Spleen (tissue), 11 donors: Measurements from ENCODE around the gene OR13C3. TPM values are rescaled to one million over a fixed set of nuclear protein-coding genes. Genes with fewer than 3 reads are reported as not detected.

ENCODE experiments used
- DNase-seq: peaks from one replicate; pipeline ENCODE4 v3.0.0-alpha.2; 2020
- H3K27ac ChIP-seq, 8 donors: fragments of 200-600 bp; sonication (generic) in 7 of 8; 1 replicate in 4 of 8; 2 replicates in 4 of 8; pipeline versions ENCODE4 v1.5.0 to v1.8.0; 2016 to 2021; ENCODE audit warnings: inconsistent platforms in 4 of 8, mild to moderate bottlenecking in 4 of 8, moderate library complexity in 1 of 8
- H3K27me3 ChIP-seq, 7 donors: fragments of 200-600 bp; sonication (generic) in 6 of 7; replicated peaks in 1 of 7; 1 replicate in 4 of 7; 2 replicates in 3 of 7; pipeline versions ENCODE4 v1.5.0 to v1.8.0; 2016 to 2021; ENCODE audit warnings: inconsistent platforms in 3 of 7, mild to moderate bottlenecking in 1 of 7
- H3K36me3 ChIP-seq, 6 donors: fragments of 200-600 bp; sonication (generic) in 5 of 6; 1 replicate in 4 of 6; 2 replicates in 2 of 6; pipeline versions ENCODE4 v1.5.0 to v1.8.0; 2016 to 2021; ENCODE audit warnings: inconsistent platforms in 2 of 6
- H3K4me1 ChIP-seq, 6 donors: fragments of 200-600 bp; sonication (generic) in 5 of 6; 1 replicate in 3 of 6; 2 replicates in 3 of 6; pipeline versions ENCODE4 v1.5.0 to v1.8.0; 2016 to 2021; ENCODE audit warnings: inconsistent platforms in 3 of 6
- H3K4me3 ChIP-seq, 8 donors: fragments of 200-600 bp; sonication (generic) in 7 of 8; 1 replicate in 4 of 8; 2 replicates in 4 of 8; pipeline versions ENCODE4 v1.5.0 to v1.8.0; 2016 to 2021; ENCODE audit warnings: inconsistent platforms in 4 of 8, mild to moderate bottlenecking in 4 of 8, moderate library complexity in 2 of 8
- H3K9me3 ChIP-seq, 8 donors: fragments of 200-600 bp; sonication (generic) in 7 of 8; 1 replicate in 4 of 8; 2 replicates in 4 of 8; pipeline versions ENCODE4 v1.5.0 to v1.8.0; 2016 to 2021; ENCODE audit warnings: inconsistent platforms in 4 of 8
- CTCF ChIP-seq, 11 experiments: fragments of 200-600 bp in 7 of 11; fragments of 450-650 bp in 4 of 11; sonication (generic) in 4 of 11; IDR thresholded peaks in 8 of 11; conservative IDR thresholded peaks in 3 of 11; 1 replicate in 7 of 11; 2 replicates in 4 of 11; pipeline versions ENCODE4 v1.4.0 to v1.8.0; 2016 to 2021; ENCODE audit warnings: antibody characterized with exemption in 11 of 11, inconsistent platforms in 4 of 11, mild to moderate bottlenecking in 1 of 11
- POLR2A ChIP-seq, 3 donors: fragments of 450-650 bp; IDR thresholded peaks; one replicate each; pipeline ENCODE4 v1.5.1; 2017; ENCODE audit warnings: antibody characterized with exemption in 3 of 3, mild to moderate bottlenecking in 1 of 3
- POLR2AphosphoS5 ChIP-seq, 3 donors: sonication (generic); formaldehyde crosslinking; IDR thresholded peaks; one replicate each; pipeline ENCODE4 v1.5.1; 2017; ENCODE audit warnings: antibody characterized with exemption in 3 of 3
- WGBS, 5 donors: extraction: QIAGEN DNeasy Blood & Tissue Kit in 3 of 5; methylation state at CpG; one replicate each; pipeline versions ENCODE4 v1.1.5 to v1.1.7; 2013 to 2018; 5-methylcytosine and 5-hydroxymethylcytosine counted together
- intact Hi-C: fragments of 100-400 bp; cut with DNase I; formaldehyde crosslinking; loops from one replicate; pipeline ENCODE4 v1.15.0; 2023; ENCODE audit warnings: low total_unique reads
- polyA plus RNA-seq, 3 donors: library from polyadenylated mRNA; stranded (reverse); fragments of 200-250 nt; gene quantifications; one replicate each; pipeline ENCODE4 v1.2.1, GENCODE V29; 2013
- total RNA-seq, 7 donors: library from RNA; depleted of rRNA in 3 of 7; stranded (reverse); fragments of >200 nt in 3 of 7; fragmentation: NEBNext Ultra II Directional in 4 of 7; extraction: Animal tissue kit (Norgen Biotek cat#: 25700) in 4 of 7; gene quantifications; one replicate each; pipeline versions ENCODE4 v1.1.0 to v1.2.1, GENCODE V29; 2016 to 2021
- donor health status: healthy with polysubstance abuse.
- donor health status: DM: no; HTN: no; CAD: no; lungs with moderate emphysema.
- donor health status: DM: no; HTN: no; CAD: no.
- donor health status: Bipolar disorder and iron deficiency.
- donor health status: healthy.
- donor health status: DM: no; HTN: no; CAD: no.
- donor health status: DM: yes; HTN: yes; CAD: no.

Gene OR13C3
- total and polyA plus RNA-seq, 10 donors = not detected

GRCh38 chr9:104503440-104503839 is 33.2 kb downstream of the OR13C3 start:
- intact Hi-C loops = no loop called here

GRCh38 chr9:104494808-104495207 is 41.8 kb downstream of the OR13C3 start:
- H3K27me3 ChIP-seq = no peaks in the 10 kb centered on the region
- H3K4me3 ChIP-seq = no peak overlapping the region
- intact Hi-C loops = no loop called here
- no peaks in the 10 kb centered on the region for H3K4me1 ChIP-seq
- WGBS, 5 donors = 41 to 54% (median 46%) methylated on average over 3 of the region's 3 CpGs
- no peak for TF ChIP-seq POLR2A (IDR thresholded peaks at IDR 0.05)
- no peak for TF ChIP-seq CTCF (IDR thresholded peaks at IDR 0.05 in 8 of 11, conservative IDR thresholded peaks at IDR 0.05 in 3 of 11)
- no peak for TF ChIP-seq POLR2AphosphoS5 (IDR thresholded peaks at IDR 0.05)
- no peak for DNase-seq
- no peaks in the 10 kb centered on the region for H3K36me3 ChIP-seq
- no peak overlapping the region for H3K27ac ChIP-seq
- H3K9me3 ChIP-seq = peaks cover 0 to under 1% (median 0%) of the 10 kb centered on the region in 8 donors

More at GRCh38 chr9:104503440-104503839, 33.2 kb downstream of the OR13C3 start:
- Histone ChIP-seq H3K27ac (no peak overlapping the region), H3K4me1 (no peaks in the 10 kb centered on the region), H3K4me3 (no peak overlapping the region), H3K27me3 (no peaks in the 10 kb centered on the region), H3K9me3 (no peaks in the 10 kb centered on the region), H3K36me3 (no peaks in the 10 kb centered on the region)
- DNase-seq = no peak
- TF ChIP-seq POLR2A (IDR thresholded peaks at IDR 0.05) (no peak), POLR2AphosphoS5 (IDR thresholded peaks at IDR 0.05) (no peak), CTCF (IDR thresholded peaks at IDR 0.05 in 8 of 11, conservative IDR thresholded peaks at IDR 0.05 in 3 of 11) (no peak)

Other genes with a start within 250 kb of the OR13C3 start
- not detected for gene OR13F1, start 32.6 kb downstream of the OR13C3 start, total RNA-seq
- not detected for gene OR13F1, start 32.6 kb downstream of the OR13C3 start, polyA plus RNA-seq
- not detected for gene OR13C4, start 9.6 kb downstream of the OR13C3 start, total RNA-seq
- gene OR13C4, start 9.6 kb downstream of the OR13C3 start, polyA plus RNA-seq = not detected
- gene OR13C8, start 32.3 kb upstream of the OR13C3 start, total RNA-seq = not detected
- gene OR13C8, start 32.3 kb upstream of the OR13C3 start, polyA plus RNA-seq = not detected
- under 1 TPM in 1 of 7 donors, not detected in 6; 0.70 TPM for gene OR13C5, start 62.6 kb upstream of the OR13C3 start, total RNA-seq
- not detected for gene OR13C5, start 62.6 kb upstream of the OR13C3 start, polyA plus RNA-seq
- not detected for gene OR13C2, start 68.8 kb upstream of the OR13C3 start, total RNA-seq
- gene OR13C2, start 68.8 kb upstream of the OR13C3 start, polyA plus RNA-seq = not detected
- not detected for gene OR13C9, start 81.3 kb upstream of the OR13C3 start, total RNA-seq
- not detected for gene OR13C9, start 81.3 kb upstream of the OR13C3 start, polyA plus RNA-seq
- gene OR13D1, start 157.7 kb upstream of the OR13C3 start, total RNA-seq = not detected
- not detected for gene OR13D1, start 157.7 kb upstream of the OR13C3 start, polyA plus RNA-seq
- gene NIPSNAP3A, start 210.8 kb upstream of the OR13C3 start, total RNA-seq = 10 to 100 TPM; 20.8 to 28.5 (median 23.8) TPM
- gene NIPSNAP3A, start 210.8 kb upstream of the OR13C3 start, polyA plus RNA-seq = 10 to 100 TPM; 17.2 to 27.9 (median 23.0) TPM
- 1 to 10 TPM; 1.9 to 4.8 (median 4.3) TPM for gene NIPSNAP3B, start 227.3 kb upstream of the OR13C3 start, total RNA-seq
- gene NIPSNAP3B, start 227.3 kb upstream of the OR13C3 start, polyA plus RNA-seq = 1 to 10 TPM; 2.2 to 3.3 (median 2.8) TPM